Measurements from ENCODE around the gene NDOR1. TPM values are rescaled to one million over a fixed set of nuclear protein-coding genes. Genes with fewer than 3 reads are reported as not detected.
A peak's percentile ranks its signal among the peaks of the same experiment; 100 is the strongest.

The NDOR1 gene
- polyA plus RNA-seq, 6 donors from 2014 or later, result 4.4 to 9.3 (median 5.2) TPM

- Mint-ChIP-seq H3K4me3 (peak overlapping the region in 3 of 8 donors; percentile 20 to 82 (median 54)), H3K27ac (peak overlapping the region in 1 of 6 donors; percentile 79), H3K27me3 (peaks cover 13 to 67% (median 61%) of the 10 kb centered on the region in 3 donors), H3K36me3 (no peaks in the 10 kb centered on the region), H3K4me1 (peaks cover 12 to 15% (median 13%) of the 10 kb centered on the region in 3 donors), H3K9me3 (peaks cover 0 to 1% (median 0%) of the 10 kb centered on the region in 7 donors)
- DNase-seq (no peak), ATAC-seq (ENCODE audit: low read depth in 2 of 2) (no peak)
These were observed 42.2 kb upstream of the NDOR1 start for GRCh38 chr9:137163365-137163715.

- peaks cover 13 to 19% (median 15%) of the 10 kb centered on the region in 3 donors for H3K4me1 Mint-ChIP-seq
- H3K4me3 Mint-ChIP-seq, result peak overlapping the region in 2 of 8 donors; percentile 20 to 82
- peak overlapping the region in 1 of 6 donors; percentile 79 for H3K27ac Mint-ChIP-seq
- H3K9me3 Mint-ChIP-seq, result peaks cover 0 to 1% (median 0%) of the 10 kb centered on the region in 7 donors
- no peak for DNase-seq
- peaks cover 12 to 66% (median 59%) of the 10 kb centered on the region in 3 donors for H3K27me3 Mint-ChIP-seq
- H3K36me3 Mint-ChIP-seq, result no peaks in the 10 kb centered on the region
- no peak for ATAC-seq (ENCODE audit: low read depth in 2 of 2)
These were observed 41.7 kb upstream of the NDOR1 start for GRCh38 chr9:137163805-137164204.

GRCh38 chr9:137164370-137165249 is 40.9 kb upstream of the NDOR1 start:
- DNase-seq (no peak), ATAC-seq (ENCODE audit: low read depth in 2 of 2) (no peak)
- Mint-ChIP-seq H3K4me1 (peaks cover 9 to 15% (median 10%) of the 10 kb centered on the region in 3 donors), H3K9me3 (peaks cover 0 to 1% (median 0%) of the 10 kb centered on the region in 7 donors), H3K36me3 (no peaks in the 10 kb centered on the region), H3K27me3 (peaks cover 4 to 62% (median 56%) of the 10 kb centered on the region in 3 donors), H3K27ac (peak overlapping the region in 2 of 6 donors; percentile 77 to 83), H3K4me3 (no peak overlapping the region)

- ATAC-seq (ENCODE audit: low read depth in 2 of 2), result no peak
- Mint-ChIP-seq H3K4me3 (no peak overlapping the region), H3K27me3 (peaks cover 0 to 59% (median 55%) of the 10 kb centered on the region in 3 donors), H3K36me3 (no peaks in the 10 kb centered on the region), H3K4me1 (peaks cover 8 to 15% (median 10%) of the 10 kb centered on the region in 3 donors), H3K27ac (no peak overlapping the region), H3K9me3 (peaks cover 0 to 1% (median 0%) of the 10 kb centered on the region in 7 donors)
- no peak for DNase-seq
These were observed 40.2 kb upstream of the NDOR1 start for GRCh38 chr9:137165250-137165836.

GRCh38 chr9:137166380-137167229 is 38.9 kb upstream of the NDOR1 start:
- DNase-seq (no peak), ATAC-seq (ENCODE audit: low read depth in 2 of 2) (no peak)
- peaks cover 0 to 65% (median 58%) of the 10 kb centered on the region in 3 donors for H3K27me3 Mint-ChIP-seq
- no peaks in the 10 kb centered on the region for H3K36me3 Mint-ChIP-seq
- H3K9me3 Mint-ChIP-seq, result peaks cover 0 to 1% (median 0%) of the 10 kb centered on the region in 7 donors
- peaks cover 8 to 14% (median 11%) of the 10 kb centered on the region in 3 donors for H3K4me1 Mint-ChIP-seq
- H3K27ac Mint-ChIP-seq, result peak overlapping the region in 1 of 6 donors; percentile 86
- H3K4me3 Mint-ChIP-seq, result peak overlapping the region in 4 of 8 donors; percentile 9 to 61 (median 49)

- no peaks in the 10 kb centered on the region for H3K36me3 Mint-ChIP-seq
These were observed 38.2 kb upstream of the NDOR1 start for GRCh38 chr9:137167277-137167746.

GRCh38 chr9:137167747-137168572 is 37.5 kb upstream of the NDOR1 start:
- ATAC-seq (ENCODE audit: low read depth in 2 of 2), result peak; percentile 12 to 18
- H3K4me3 Mint-ChIP-seq, result peak overlapping the region in 3 of 8 donors; percentile 43 to 63 (median 49)

More at GRCh38 chr9:137167277-137167746, 38.2 kb upstream of the NDOR1 start:
- Mint-ChIP-seq H3K27ac (no peak overlapping the region), H3K4me3 (peak overlapping the region in 1 of 8 donors; percentile 23), H3K4me1 (peaks cover 8 to 14% (median 11%) of the 10 kb centered on the region in 3 donors), H3K9me3 (peaks cover 0 to 1% (median 0%) of the 10 kb centered on the region in 7 donors), H3K27me3 (peaks cover 0 to 67% (median 58%) of the 10 kb centered on the region in 3 donors)
- DNase-seq, result no peak
- ATAC-seq (ENCODE audit: low read depth in 2 of 2), result no peak

GRCh38 chr9:137168573-137168903 is 37.0 kb upstream of the NDOR1 start:
- no peaks in the 10 kb centered on the region for H3K36me3 Mint-ChIP-seq
- H3K27ac Mint-ChIP-seq, result peak overlapping the region in 1 of 6 donors; percentile 16
- peaks cover 0 to 1% (median 0%) of the 10 kb centered on the region in 7 donors for H3K9me3 Mint-ChIP-seq
- H3K4me3 Mint-ChIP-seq, result peak overlapping the region in 6 of 8 donors; percentile 28 to 74 (median 61)
- ATAC-seq (ENCODE audit: low read depth in 2 of 2) (peak; percentile 34 to 51), DNase-seq (no peak)
- H3K27me3 Mint-ChIP-seq, result peaks cover 0 to 58% (median 46%) of the 10 kb centered on the region in 3 donors
- H3K4me1 Mint-ChIP-seq, result peaks cover 6 to 18% (median 7%) of the 10 kb centered on the region in 3 donors

More at GRCh38 chr9:137167747-137168572, 37.5 kb upstream of the NDOR1 start:
- peaks cover 0 to 1% (median 0%) of the 10 kb centered on the region in 7 donors for H3K9me3 Mint-ChIP-seq
- H3K27me3 Mint-ChIP-seq, result peaks cover 0 to 61% (median 52%) of the 10 kb centered on the region in 3 donors
- no peaks in the 10 kb centered on the region for H3K36me3 Mint-ChIP-seq
- DNase-seq, result no peak
- no peak overlapping the region for H3K27ac Mint-ChIP-seq
- H3K4me1 Mint-ChIP-seq, result peaks cover 6 to 14% (median 7%) of the 10 kb centered on the region in 3 donors

- Mint-ChIP-seq H3K4me3 (peak overlapping the region in 5 of 8 donors; percentile 35 to 74 (median 53)), H3K4me1 (peaks cover 6 to 18% (median 7%) of the 10 kb centered on the region in 3 donors), H3K27me3 (peaks cover 0 to 54% (median 43%) of the 10 kb centered on the region in 3 donors), H3K36me3 (no peaks in the 10 kb centered on the region), H3K27ac (peak overlapping the region in 2 of 6 donors; percentile 16 to 83), H3K9me3 (peaks cover 0 to 1% (median 0%) of the 10 kb centered on the region in 7 donors)
- peak; percentile 44 to 46 for ATAC-seq (ENCODE audit: low read depth in 2 of 2)
- DNase-seq, result no peak
These were observed 36.3 kb upstream of the NDOR1 start for GRCh38 chr9:137168904-137169856.

GRCh38 chr9:137169896-137170358 is 35.6 kb upstream of the NDOR1 start, which contains the start of gene LRRC26:
TSS of gene LRRC26 (minus strand) at chr9:137170051. CDS start at chr9:137169943, 108 bp downstream.
- H3K27me3 Mint-ChIP-seq, result peaks cover 0 to 47% (median 36%) of the 10 kb centered on the region in 3 donors
- peak within 1 kb of the TSS in 2 of 6 donors; percentile 16 to 83 for H3K27ac Mint-ChIP-seq
- DNase-seq, result no peak
- peaks cover 6 to 18% (median 7%) of the 10 kb centered on the region in 3 donors for H3K4me1 Mint-ChIP-seq
- no peaks in the 10 kb centered on the region for H3K36me3 Mint-ChIP-seq
- H3K9me3 Mint-ChIP-seq, result peaks cover 0 to 1% (median 0%) of the 10 kb centered on the region in 7 donors
- peak within 1 kb of the TSS in 6 of 8 donors; percentile 16 to 74 (median 54) for H3K4me3 Mint-ChIP-seq
- ATAC-seq (ENCODE audit: low read depth in 2 of 2), result no peak

All from naive B cell (primary cell).